Central memory CD4-positive, alpha-beta T cell (primary cell): ENCODE data around the gene SGSH.
A peak's percentile ranks its signal among the peaks of the same experiment; 100 is the strongest.
"Not testable (repeated sequence)": the region's sequence is repeated elsewhere in the genome, so short reads cannot be mapped to it uniquely, and the experiment has no call there.

ENCODE experiments used
- DNase-seq: peaks from one replicate; pipeline ENCODE4 v3.0.0; 2022

SGSH gene

GRCh38 chr17:80253631-80254395 is 33.7 kb upstream of the SGSH start:
- no peak for DNase-seq

GRCh38 chr17:80252871-80253270 is 32.7 kb upstream of the SGSH start:
- peak; percentile 84 for DNase-seq

GRCh38 chr17:80251966-80252365 is 31.8 kb upstream of the SGSH start:
- no peak for DNase-seq

- DNase-seq, result no peak
These were observed 29.0 kb upstream of the SGSH start for GRCh38 chr17:80248894-80249710.

GRCh38 chr17:80248001-80248893 is 28.1 kb upstream of the SGSH start:
- no peak for DNase-seq

- no peak for DNase-seq
These were observed 27.4 kb upstream of the SGSH start for GRCh38 chr17:80247561-80247960.

GRCh38 chr17:80246726-80247125 is 26.6 kb upstream of the SGSH start:
- DNase-seq, result no peak

- DNase-seq, result no peak
These were observed 26.1 kb upstream of the SGSH start for GRCh38 chr17:80246266-80246681.

- no peak for DNase-seq
These were observed 25.6 kb upstream of the SGSH start for GRCh38 chr17:80245566-80246265.

GRCh38 chr17:80244871-80245509 is 24.9 kb upstream of the SGSH start:
- no peak for DNase-seq

GRCh38 chr17:80244448-80244847 is 24.3 kb upstream of the SGSH start:
- DNase-seq, result not testable (repeated sequence)

- DNase-seq, result no peak
These were observed 23.6 kb upstream of the SGSH start for GRCh38 chr17:80243526-80244433.

- no peak for DNase-seq
These were observed 22.4 kb upstream of the SGSH start for GRCh38 chr17:80242505-80242904.

- no peak for DNase-seq
These were observed 17.3 kb upstream of the SGSH start for GRCh38 chr17:80237386-80237785.

- no peak for DNase-seq
These were observed 16.8 kb upstream of the SGSH start for GRCh38 chr17:80236911-80237310.

GRCh38 chr17:80233202-80233601 is 13.1 kb upstream of the SGSH start:
- DNase-seq, result no peak

GRCh38 chr17:80232438-80232837 is 12.3 kb upstream of the SGSH start:
- no peak for DNase-seq

- no peak for DNase-seq
These were observed 8.9 kb upstream of the SGSH start for GRCh38 chr17:80229011-80229410.

- no peak for DNase-seq
These were observed 8.3 kb upstream of the SGSH start for GRCh38 chr17:80228477-80228876.

GRCh38 chr17:80227666-80228065 is 7.5 kb upstream of the SGSH start:
- no peak for DNase-seq

- no peak for DNase-seq
These were observed 7.0 kb upstream of the SGSH start for GRCh38 chr17:80227156-80227555.
